GM23338 (cell line): ENCODE measurements around the gene SLC25A44. TPM values are rescaled to one million over a fixed set of nuclear protein-coding genes. Genes with fewer than 3 reads are reported as not detected.

ENCODE experiments used
- ATAC-seq: fragments of 200-7000 bp; cut with Tn5 transposase; 3 replicates; pipeline ENCODE4 v1.9.1; 2020
- DNase-seq: peaks from one replicate; pipeline ENCODE4 v3.0.0-alpha.2; 2015; ENCODE audit warnings: low spot score
- H2AFZ ChIP-seq: fragments of 200-600 bp; sonication (generic); 2 replicates; pipeline ENCODE4 v1.8.0; 2016; ENCODE audit warnings: antibody characterized with exemption, mild to moderate bottlenecking, moderate library complexity
- H3F3A ChIP-seq: fragments of 200-600 bp; sonication (generic); replicated peaks from 2 replicates; pipeline ENCODE4 v1.8.0; 2017; ENCODE audit warnings: antibody characterized with exemption, mixed run types, low read depth
- H3K27ac ChIP-seq: fragments of 200-600 bp; sonication (generic); 2 replicates; pipeline ENCODE4 v1.6.1; 2016; ENCODE audit warnings: low read depth
- H3K27me3 ChIP-seq: fragments of 200-600 bp; sonication (generic); 2 replicates; pipeline ENCODE4 v1.8.0; 2016; ENCODE audit warnings: mild to moderate bottlenecking, mixed run types, moderate library complexity; ENCODE audit not compliant: insufficient read depth
- H3K36me3 ChIP-seq: fragments of 200-600 bp; sonication (generic); 2 replicates; pipeline ENCODE4 v1.8.0; 2016; ENCODE audit warnings: mild to moderate bottlenecking; ENCODE audit not compliant: insufficient read depth
- H3K4me1 ChIP-seq: fragments of 200-600 bp; sonication (generic); 2 replicates; pipeline ENCODE4 v1.8.0; 2016; ENCODE audit warnings: mild to moderate bottlenecking, moderate library complexity; ENCODE audit not compliant: insufficient read depth
- H3K4me2 ChIP-seq: fragments of 200-600 bp; sonication (generic); 2 replicates; pipeline ENCODE4 v1.7.1; 2017; ENCODE audit warnings: mixed run types
- H3K4me3 ChIP-seq: fragments of 200-600 bp; sonication (generic); 2 replicates; pipeline ENCODE4 v1.6.1; 2016; ENCODE audit warnings: mixed run types
- H3K79me2 ChIP-seq: fragments of 200-600 bp; sonication (generic); replicated peaks from 2 replicates; pipeline ENCODE4 v1.8.0; 2017; ENCODE audit warnings: mild to moderate bottlenecking; ENCODE audit not compliant: insufficient read depth
- H3K9me2 ChIP-seq: fragments of 200-600 bp; sonication (generic); 2 replicates; pipeline ENCODE4 v1.8.0; 2017; ENCODE audit not compliant: insufficient read depth
- H4K20me1 ChIP-seq: fragments of 200-600 bp; sonication (generic); replicated peaks from 2 replicates; pipeline ENCODE4 v1.8.0; 2017; ENCODE audit warnings: mild to moderate bottlenecking; ENCODE audit not compliant: insufficient read depth
- H3K27ac Mint-ChIP-seq: 2 replicates; pipeline ENCODE4 v1.8.0; 2020; ENCODE audit warnings: inconsistent platforms, mild to moderate bottlenecking, moderate library complexity, mixed read lengths
- H3K27me3 Mint-ChIP-seq: 3 replicates; pipeline ENCODE4 v1.8.0; 2022; ENCODE audit warnings: low read depth, mild to moderate bottlenecking, moderate library complexity, mixed read lengths, inconsistent platforms; ENCODE audit not compliant: insufficient read depth, poor library complexity
- H3K36me3 Mint-ChIP-seq: 3 replicates; pipeline ENCODE4 v1.8.0; 2021; ENCODE audit warnings: low read depth, mild to moderate bottlenecking, inconsistent platforms, moderate library complexity, mixed read lengths
- H3K4me1 Mint-ChIP-seq: 3 replicates; pipeline ENCODE4 v1.8.0; 2020; ENCODE audit warnings: mild to moderate bottlenecking, inconsistent platforms, mixed read lengths
- H3K4me3 Mint-ChIP-seq: 3 replicates; pipeline ENCODE4 v1.8.0; 2021; ENCODE audit warnings: moderate library complexity, mild to moderate bottlenecking, inconsistent platforms, mixed read lengths
- H3K9me3 Mint-ChIP-seq: 3 replicates; pipeline ENCODE4 v1.8.0; 2020; ENCODE audit warnings: moderate library complexity, mild to moderate bottlenecking, inconsistent platforms, mixed read lengths
- CREB1 ChIP-seq: fragments of 250-450 bp; sonication (Bioruptor Pico); IDR thresholded peaks from 2 replicates; pipeline ENCODE4 v1.5.0; 2020; ENCODE audit warnings: low read depth, mild to moderate bottlenecking, moderate library complexity
- CTCF ChIP-seq, 2 experiments: fragments of 200-600 bp in 1 of 2; sonication (generic) in 1 of 2; conservative IDR thresholded peaks; 2 replicates each; pipeline versions ENCODE4 v1.5.1 to v1.6.1; 2016 to 2017; ENCODE audit warnings: antibody characterized with exemption in 2 of 2, low read depth in 2 of 2, mild to moderate bottlenecking in 2 of 2, moderate library complexity in 1 of 2
- ETS1 ChIP-seq: IDR thresholded peaks from 2 replicates; pipeline ENCODE4 v1.6.1; 2016; ENCODE audit warnings: antibody characterized with exemption
- EZH2 ChIP-seq: fragments of 200-600 bp; sonication (generic); IDR thresholded peaks from one replicate; pipeline ENCODE4 v1.8.0; 2017; ENCODE audit warnings: antibody characterized with exemption, mild to moderate bottlenecking, low read depth; ENCODE audit not compliant: unreplicated experiment
- JUNB ChIP-seq: IDR thresholded peaks from one replicate; pipeline ENCODE4 v1.6.1; 2016; ENCODE audit warnings: antibody characterized with exemption; ENCODE audit not compliant: unreplicated experiment
- NANOG ChIP-seq: IDR thresholded peaks from 2 replicates; pipeline ENCODE4 v1.6.1; 2016; ENCODE audit warnings: antibody characterized with exemption, borderline replicate concordance
- POLR2AphosphoS5 ChIP-seq: IDR thresholded peaks from 2 replicates; pipeline ENCODE4 v1.6.1; 2016; ENCODE audit warnings: antibody characterized with exemption, low read depth
- STAT1 ChIP-seq: IDR thresholded peaks from one replicate; pipeline ENCODE4 v1.6.1; 2016; ENCODE audit warnings: antibody characterized with exemption; ENCODE audit not compliant: unreplicated experiment
- ZNF114 ChIP-seq: fragments of 250-450 bp; sonication (Bioruptor Pico); IDR thresholded peaks from 2 replicates; pipeline ENCODE4 v1.5.0; 2020; ENCODE audit warnings: mild to moderate bottlenecking, moderate library complexity
- ZNF331 ChIP-seq: fragments of 250-450 bp; sonication (Bioruptor Pico); IDR thresholded peaks from 2 replicates; pipeline ENCODE4 v1.5.0; 2020; ENCODE audit warnings: low read depth, mild to moderate bottlenecking, moderate library complexity
- ZNF462 ChIP-seq: fragments of 250-450 bp; sonication (Bioruptor Pico); IDR thresholded peaks from 2 replicates; pipeline ENCODE4 v1.5.0; 2020; ENCODE audit warnings: mild to moderate bottlenecking, moderate library complexity
- polyA plus RNA-seq: library from polyadenylated mRNA; unstranded; fragments of >200 nt; fragmentation: Nextera tagmentation; extraction: Ambion mirVana; gene quantifications from 2 replicates; pipeline ENCODE4 v1.2.1, GENCODE V29; 2016
- total RNA-seq: library from RNA; depleted of rRNA; stranded (reverse); fragments of >200 nt; shearing (Covaris generic); gene quantifications from 2 replicates; pipeline ENCODE4 v1.2.3, GENCODE V29; 2014

SLC25A44 gene
- total and polyA plus RNA-seq, 2 experiments from 2014 or later = 7.0 to 25.1 TPM

- no peak overlapping the region for H3K27ac ChIP-seq
- H3K27me3 ChIP-seq = no peaks in the 10 kb centered on the region
- Mint-ChIP-seq H3K4me3 (peak overlapping the region; percentile 64; the same call in 1 of the 3 replicates), H3K9me3 (no peaks in the 10 kb centered on the region), H3K36me3 (no peaks in the 10 kb centered on the region), H3K4me1 (peaks cover 53% of the 10 kb centered on the region), H3K27me3 (peaks cover 19% of the 10 kb centered on the region), H3K27ac (no peak overlapping the region; the same call in 1 of the 2 replicates)
- H3K9me2 ChIP-seq = no peaks in the 10 kb centered on the region
- ATAC-seq = no peak
- no peaks in the 10 kb centered on the region for H3K36me3 ChIP-seq
- H3K79me2 ChIP-seq = no peaks in the 10 kb centered on the region
- H3K4me3 ChIP-seq = no peak overlapping the region
- no peak for DNase-seq
- H3K4me1 ChIP-seq = peaks cover 52% of the 10 kb centered on the region
- peaks cover 7% of the 10 kb centered on the region for H3F3A ChIP-seq
- TF ChIP-seq EZH2 (no peak), POLR2AphosphoS5 (no peak), NANOG (no peak), CREB1 (no peak), ZNF462 (CRISPR knock-in tag) (no peak), ZNF331 (CRISPR knock-in tag) (no peak), ETS1 (no peak), STAT1 (no peak), CTCF (conservative IDR thresholded peaks at IDR 0.05; ENCODE audit: low read depth in 2 of 2) (no peak), ZNF114 (no peak), JUNB (no peak)
- H3K4me2 ChIP-seq = peak overlapping the region; percentile 44; the same call in 1 of the 2 replicates
- no peak overlapping the region for H2AFZ ChIP-seq
- no peaks in the 10 kb centered on the region for H4K20me1 ChIP-seq
Measured at GRCh38 chr1:156145650-156146019, 48.3 kb upstream of the SLC25A44 start.
